Adrenal gland (tissue), 5 donors: ENCODE results near the gene ANKK1.

ENCODE experiments used
- CTCF ChIP-seq, 6 experiments: fragments of 450-650 bp in 4 of 6; fragments of 200-600 bp in 2 of 6; sonication (generic) in 1 of 6; IDR thresholded peaks; 1 replicate in 5 of 6; 2 replicates in 1 of 6; pipeline versions ENCODE4 v1.5.1 to v1.8.0; 2016 to 2021; ENCODE audit warnings: antibody characterized with exemption in 6 of 6, mild to moderate bottlenecking in 2 of 6, moderate library complexity in 1 of 6
- POLR2A ChIP-seq, 2 donors: fragments of 450-650 bp; IDR thresholded peaks; one replicate each; pipeline ENCODE4 v1.6.1; 2017; ENCODE audit warnings: antibody characterized with exemption in 2 of 2, mild to moderate bottlenecking in 2 of 2, moderate library complexity in 1 of 2
- donor health status: DM: no; HTN: no; CAD: no.

GRCh38 chr11:113415343-113415742 lies 27.8 kb downstream of the ANKK1 start:
- no peak for TF ChIP-seq POLR2A (IDR thresholded peaks at IDR 0.05)
- TF ChIP-seq CTCF (IDR thresholded peaks at IDR 0.05), result no peak
